ENCODE results near the gene PDGFC.

PDGFC gene

GRCh38 chr4:156971676-156972378, at the start of gene PDGFC:
Gene PDGFC (minus strand): TSS chr4:156971799. CDS start chr4:156970903, 896 bp downstream.
- DNase-seq, result no peak

- DNase-seq, result no peak
Observed at GRCh38 chr4:157020882-157021281, 49.3 kb upstream of the PDGFC start.

DNA sequence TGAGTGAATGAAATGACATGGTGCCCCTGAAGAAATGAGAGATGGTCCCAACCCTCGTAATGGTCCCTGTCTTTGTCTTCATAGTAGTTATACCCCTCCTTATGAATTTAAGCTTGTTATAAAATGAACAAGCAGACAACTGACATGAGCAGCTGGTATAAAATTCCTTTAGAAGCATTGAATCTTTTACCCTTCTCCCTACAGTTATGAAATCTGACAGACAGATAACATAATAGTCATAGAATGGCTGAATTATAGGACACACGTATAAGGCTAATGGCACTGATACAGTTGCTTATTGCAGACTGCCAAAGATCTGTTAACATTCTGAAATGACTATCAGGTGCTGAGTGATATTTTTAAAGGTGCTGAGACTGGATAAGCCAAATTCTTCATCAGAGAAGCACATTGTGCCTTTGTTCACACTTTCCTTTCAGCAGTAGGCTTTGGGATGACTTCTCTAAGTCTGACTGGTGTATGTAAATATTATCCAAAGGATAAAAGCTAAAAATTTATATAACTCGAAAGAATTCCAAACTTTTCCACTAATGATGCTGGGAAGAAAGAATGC, 47.4 kb upstream of the PDGFC start:
- DNase-seq, result no peak

- DNase-seq, result no peak
Observed at GRCh38 chr4:157014621-157015591, 43.3 kb upstream of the PDGFC start.

GRCh38 chr4:157013656-157014055, 42.1 kb upstream of the PDGFC start:
- no peak for DNase-seq

DNA sequence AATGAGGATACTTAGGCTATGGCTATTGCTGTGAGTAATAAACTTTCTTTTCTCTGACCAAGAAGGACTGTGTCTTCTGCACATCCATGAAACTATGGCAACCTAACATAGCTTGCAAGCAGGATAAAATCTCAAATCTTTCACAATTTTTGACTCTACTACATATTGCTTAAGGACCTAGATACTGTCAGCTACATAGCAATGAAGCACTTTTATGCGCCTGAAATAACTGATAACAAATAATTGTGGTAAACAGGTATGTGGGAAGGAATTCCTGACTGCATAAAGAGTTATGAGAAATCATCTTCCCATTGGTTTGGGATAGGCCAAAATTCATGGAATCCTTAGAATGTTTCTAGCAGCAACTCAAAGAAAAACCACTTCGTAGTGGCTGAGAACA, 41.2 kb upstream of the PDGFC start:
- no peak for DNase-seq

DNA sequence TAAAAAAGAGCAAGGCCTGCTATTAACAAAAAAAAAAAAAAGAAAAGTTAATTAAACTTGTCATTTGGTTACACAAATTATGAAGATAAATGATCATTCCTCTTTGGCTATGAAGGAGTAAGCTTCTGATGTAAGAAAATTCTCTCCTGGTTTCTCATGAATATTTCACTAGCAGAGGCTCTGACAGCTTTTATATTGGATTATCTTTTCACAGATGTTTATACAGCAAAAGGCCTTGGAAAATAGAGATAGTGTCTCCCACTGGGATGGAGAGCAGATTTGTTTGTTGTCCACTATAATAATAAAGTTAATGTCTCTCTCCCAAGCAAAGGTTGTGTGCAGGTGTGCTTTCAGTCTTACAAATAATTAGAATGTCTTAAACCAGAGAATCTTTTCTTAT, 40.7 kb upstream of the PDGFC start:
- DNase-seq, result no peak

DNA sequence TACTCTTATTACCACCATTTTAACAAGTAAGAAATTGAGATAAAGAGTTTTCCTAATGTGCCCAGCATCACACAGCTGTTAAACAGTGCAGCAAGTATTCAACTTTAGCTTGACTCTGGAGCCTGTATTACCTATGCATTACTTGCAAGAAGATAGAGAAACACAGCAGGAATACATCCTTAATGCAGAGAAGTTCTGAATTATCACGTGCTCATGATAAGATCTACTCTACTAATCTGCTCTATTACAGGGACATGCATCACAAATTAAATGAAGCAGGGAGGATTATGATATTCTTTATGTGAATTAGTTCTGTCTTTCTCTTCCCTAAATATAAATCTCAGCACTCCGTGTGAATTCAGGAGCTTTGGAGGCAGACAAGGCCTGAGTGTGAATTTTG, 39.0 kb upstream of the PDGFC start:
- DNase-seq, result no peak

- DNase-seq, result no peak
Observed at GRCh38 chr4:157005831-157006230, 34.2 kb upstream of the PDGFC start.

- no peak for DNase-seq
Observed at GRCh38 chr4:157005193-157005592, 33.6 kb upstream of the PDGFC start.

- no peak for DNase-seq
Observed at GRCh38 chr4:157004279-157005161, 32.9 kb upstream of the PDGFC start.

- no peak for DNase-seq
Observed at GRCh38 chr4:156999175-156999517, 27.5 kb upstream of the PDGFC start.

- DNase-seq, result no peak
Observed at GRCh38 chr4:156998500-156999174, 27.0 kb upstream of the PDGFC start.

GRCh38 chr4:156992943-156993342, 21.3 kb upstream of the PDGFC start:
- no peak for DNase-seq

- DNase-seq, result no peak
Observed at GRCh38 chr4:156991161-156991560, 19.6 kb upstream of the PDGFC start.

- peak in 1 of 2 experiments; percentile 2 for DNase-seq
Observed at GRCh38 chr4:156983366-156983765, 11.8 kb upstream of the PDGFC start.

DNA sequence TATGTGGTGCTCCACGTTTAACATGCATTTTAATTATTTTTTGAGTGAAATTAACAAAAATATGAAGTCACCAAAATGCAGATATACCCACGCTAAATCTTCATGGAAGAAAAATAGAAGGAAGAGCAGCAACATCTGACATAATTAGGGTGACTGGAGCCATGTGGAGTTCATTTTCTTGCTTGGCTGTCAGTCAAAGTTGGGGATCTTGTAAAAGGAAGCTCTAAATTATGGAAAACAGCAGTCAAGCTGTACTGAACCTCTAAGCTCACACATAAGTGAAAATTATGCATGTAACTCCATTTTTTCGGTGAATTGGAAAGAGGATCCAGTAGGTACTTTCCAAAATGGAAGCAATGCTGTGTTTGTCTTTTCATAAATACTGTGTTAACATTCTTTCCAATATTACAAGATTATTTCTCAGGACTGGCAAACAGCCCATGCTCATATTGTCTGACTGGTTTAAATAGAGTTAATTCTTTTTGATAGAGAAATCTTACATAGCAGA, 9.7 kb upstream of the PDGFC start:
- no peak for DNase-seq

DNA sequence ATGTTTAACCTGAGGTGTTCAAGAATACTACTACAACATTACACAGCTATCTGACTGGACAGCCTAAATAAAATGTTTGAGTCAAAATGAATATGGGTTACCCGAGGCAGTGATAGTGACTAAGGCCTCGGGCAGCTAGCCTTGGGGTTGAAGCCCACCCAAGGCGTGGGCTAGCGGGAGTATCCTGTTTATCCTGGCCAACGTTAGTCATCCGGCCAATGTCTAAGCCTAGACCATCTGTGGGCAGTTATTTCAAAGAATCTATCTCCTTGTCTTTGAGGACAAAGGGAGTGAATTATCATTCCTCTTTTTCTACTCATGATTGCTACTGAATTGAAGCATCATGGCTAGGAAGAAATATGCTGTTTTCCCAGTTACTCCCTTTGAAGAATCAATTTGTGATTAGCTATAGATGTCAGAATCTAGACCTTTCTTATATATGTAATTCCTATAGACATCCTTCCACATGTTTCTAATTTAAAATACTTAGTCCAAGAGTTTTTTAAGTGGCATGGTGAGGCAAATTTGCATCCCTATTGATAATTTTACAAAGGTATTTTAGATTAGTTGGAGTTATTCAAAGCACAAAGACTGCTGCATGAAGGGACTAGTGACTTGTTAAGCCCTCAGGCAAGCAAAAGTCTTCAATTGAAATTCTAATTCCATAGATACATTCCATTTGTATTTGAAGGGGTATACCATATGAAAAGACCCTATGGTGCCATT, 6.0 kb upstream of the PDGFC start:
- DNase-seq, result no peak

- DNase-seq, result no peak
Observed at GRCh38 chr4:156976147-156976546, 4.5 kb upstream of the PDGFC start.

DNA sequence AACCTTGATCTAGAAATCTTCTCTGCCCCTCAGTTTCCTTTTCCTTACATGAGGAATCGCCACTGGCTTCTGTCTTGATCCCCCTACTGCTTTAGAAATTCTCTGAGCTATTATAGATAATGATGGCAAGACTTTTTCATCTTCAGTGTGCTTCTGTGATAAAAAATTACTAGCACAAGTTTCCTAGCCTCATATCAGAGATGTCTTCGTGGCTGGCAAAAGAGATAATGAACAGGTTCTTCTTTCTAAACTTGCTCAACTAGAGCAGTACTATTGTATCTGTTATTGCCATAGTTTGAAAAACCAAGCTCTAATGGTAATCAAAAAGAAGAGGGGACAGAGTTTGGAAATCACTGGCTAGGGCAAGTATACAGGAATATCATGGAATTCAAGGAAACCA, 4.1 kb upstream of the PDGFC start:
- DNase-seq, result no peak

- DNase-seq, result no peak
Observed at GRCh38 chr4:156974264-156974663, 2.7 kb upstream of the PDGFC start.
